H9 (cell line): ENCODE measurements around the gene LRRC23. TPM values are rescaled to one million over a fixed set of nuclear protein-coding genes. Genes with fewer than 3 reads are reported as not detected.
A peak's percentile ranks its signal among the peaks of the same experiment; 100 is the strongest.

Source experiments
- DNase-seq: peaks from one replicate; pipeline ENCODE4 v3.0.0-alpha.2; 2017
- H2AFZ ChIP-seq: one replicate; pipeline ENCODE4 v1.6.1; 2013; ENCODE audit warnings: mild to moderate bottlenecking, low read length, control low read depth, moderate library complexity
- H2AK5ac ChIP-seq: 2 replicates; pipeline ENCODE4 v1.6.1; 2013; ENCODE audit warnings: low read length, control low read depth, mixed read lengths; ENCODE audit not compliant: insufficient read length
- H2BK120ac ChIP-seq: one replicate; pipeline ENCODE4 v1.6.1; 2013; ENCODE audit warnings: low read depth, mild to moderate bottlenecking, low read length, control low read depth, inconsistent platforms; ENCODE audit not compliant: poor library complexity, severe bottlenecking
- H2BK12ac ChIP-seq: 2 replicates; pipeline ENCODE4 v1.6.1; 2013; ENCODE audit warnings: low read length, control low read depth, mixed read lengths, low read depth; ENCODE audit not compliant: insufficient read length
- H2BK15ac ChIP-seq: 2 replicates; pipeline ENCODE4 v1.6.1; 2013; ENCODE audit warnings: low read depth, low read length, control low read depth
- H2BK20ac ChIP-seq: one replicate; pipeline ENCODE4 v1.6.1; 2013; ENCODE audit warnings: low read depth, mild to moderate bottlenecking, low read length, control low read depth, inconsistent platforms; ENCODE audit not compliant: poor library complexity, severe bottlenecking
- H2BK5ac ChIP-seq: 2 replicates; pipeline ENCODE4 v1.6.1; 2013; ENCODE audit warnings: low read length, control low read depth, mixed read lengths; ENCODE audit not compliant: insufficient read length
- H3K14ac ChIP-seq: 2 replicates; pipeline ENCODE4 v1.6.1; 2013; ENCODE audit warnings: low read length, control low read depth; ENCODE audit not compliant: insufficient read depth
- H3K18ac ChIP-seq: 2 replicates; pipeline ENCODE4 v1.6.1; 2013; ENCODE audit warnings: low read depth, mild to moderate bottlenecking, mixed read lengths, low read length, control low read depth; ENCODE audit not compliant: insufficient read length
- H3K23ac ChIP-seq: 2 replicates; pipeline ENCODE4 v1.6.1; 2013; ENCODE audit warnings: low read length, control low read depth, mixed read lengths, low read depth; ENCODE audit not compliant: insufficient read length
- H3K23me2 ChIP-seq: 2 replicates; pipeline ENCODE4 v1.6.1; 2013; ENCODE audit warnings: low read depth, mild to moderate bottlenecking, mixed read lengths, low read length, control low read depth; ENCODE audit not compliant: insufficient read length, poor library complexity, severe bottlenecking
- H3K27ac ChIP-seq: 2 replicates; pipeline ENCODE4 v1.5.1; 2013; ENCODE audit warnings: low read length, control low read depth, mixed read lengths, low read depth; ENCODE audit not compliant: insufficient read length
- H3K27me3 ChIP-seq: 2 replicates; pipeline ENCODE4 v1.6.1; 2013; ENCODE audit warnings: low read length, control low read depth, inconsistent platforms; ENCODE audit not compliant: insufficient read depth
- H3K4ac ChIP-seq: 2 replicates; pipeline ENCODE4 v1.6.1; 2013; ENCODE audit warnings: low read depth, mild to moderate bottlenecking, control low read depth, inconsistent platforms, low read length, moderate library complexity
- H3K4me1 ChIP-seq: 2 replicates; pipeline ENCODE4 v1.6.1; 2013; ENCODE audit warnings: low read length, control low read depth, inconsistent platforms; ENCODE audit not compliant: insufficient read depth
- H3K4me2 ChIP-seq: 2 replicates; pipeline ENCODE4 v1.6.1; 2013; ENCODE audit warnings: low read length, control low read depth, mixed read lengths; ENCODE audit not compliant: insufficient read length, insufficient read depth
- H3K56ac ChIP-seq: 2 replicates; pipeline ENCODE4 v1.6.1; 2013; ENCODE audit warnings: low read depth, mild to moderate bottlenecking, mixed read lengths, low read length, control low read depth; ENCODE audit not compliant: insufficient read length
- H3K79me1 ChIP-seq: 2 replicates; pipeline ENCODE4 v1.6.1; 2013; ENCODE audit warnings: low read depth, mild to moderate bottlenecking, moderate library complexity, low read length, control low read depth, inconsistent platforms; ENCODE audit not compliant: insufficient read depth, poor library complexity, severe bottlenecking
- H3K79me2 ChIP-seq: 2 replicates; pipeline ENCODE4 v1.6.1; 2013; ENCODE audit warnings: low read length, control low read depth, inconsistent platforms; ENCODE audit not compliant: insufficient read depth
- H3K9ac ChIP-seq: 2 replicates; pipeline ENCODE4 v1.6.1; 2013; ENCODE audit warnings: low read length, control low read depth, mixed read lengths; ENCODE audit not compliant: insufficient read length; ENCODE audit errors: extremely low read depth
- H3K9me3 ChIP-seq: one replicate; pipeline ENCODE4 v1.6.1; 2013; ENCODE audit warnings: low read depth, low read length, inconsistent platforms; ENCODE audit not compliant: control insufficient read depth
- H3T11ph ChIP-seq: one replicate; pipeline ENCODE4 v1.6.1; 2013; ENCODE audit warnings: mild to moderate bottlenecking, low read length, control low read depth, inconsistent platforms
- H4K20me1 ChIP-seq: one replicate; pipeline ENCODE4 v1.6.1; 2013; ENCODE audit not compliant: control insufficient read depth, insufficient read length, insufficient read depth
- H4K5ac ChIP-seq: 2 replicates; pipeline ENCODE4 v1.6.1; 2013; ENCODE audit warnings: low read depth, mild to moderate bottlenecking, mixed read lengths, low read length, control low read depth; ENCODE audit not compliant: insufficient read length
- H4K8ac ChIP-seq: replicated peaks from 2 replicates; pipeline ENCODE4 v1.6.1; 2013; ENCODE audit warnings: low read length, control low read depth, mixed read lengths, low read depth; ENCODE audit not compliant: insufficient read length
- H4K91ac ChIP-seq: 2 replicates; pipeline ENCODE4 v1.6.1; 2013; ENCODE audit warnings: low read depth, mild to moderate bottlenecking, moderate library complexity, mixed read lengths, low read length, control low read depth; ENCODE audit not compliant: insufficient read length
- H3K27ac Mint-ChIP-seq, 3 experiments: 2 replicates in 2 of 3; 3 replicates in 1 of 3; pipeline ENCODE4 v1.8.0; 2020 to 2021; ENCODE audit warnings: mixed read lengths in 3 of 3, mild to moderate bottlenecking in 1 of 3, moderate library complexity in 1 of 3
- H3K27me3 Mint-ChIP-seq: 2 replicates; pipeline ENCODE4 v1.8.0; 2021; ENCODE audit warnings: low read depth, mild to moderate bottlenecking, moderate library complexity, mixed read lengths
- H3K36me3 Mint-ChIP-seq, 3 experiments: 2 replicates in 2 of 3; 3 replicates in 1 of 3; pipeline ENCODE4 v1.8.0; 2020 to 2021; ENCODE audit warnings: low read depth in 3 of 3, mixed read lengths in 3 of 3; ENCODE audit not compliant: insufficient read depth in 1 of 3
- H3K4me1 Mint-ChIP-seq, 2 experiments: 2 replicates each; pipeline ENCODE4 v1.8.0; 2020; ENCODE audit warnings: mixed read lengths in 2 of 2
- H3K4me3 Mint-ChIP-seq, 2 experiments: 2 replicates in 1 of 2; 3 replicates in 1 of 2; pipeline ENCODE4 v1.8.0; 2020 to 2021; ENCODE audit warnings: mild to moderate bottlenecking in 2 of 2, mixed read lengths in 2 of 2, moderate library complexity in 1 of 2
- H3K9me3 Mint-ChIP-seq, 2 experiments: 2 replicates in 1 of 2; 3 replicates in 1 of 2; pipeline ENCODE4 v1.8.0; 2020; ENCODE audit warnings: mild to moderate bottlenecking in 2 of 2, mixed read lengths in 2 of 2, moderate library complexity in 1 of 2
- CTCF ChIP-seq: fragments of 200-600 bp; sonication (generic); conservative IDR thresholded peaks from 3 replicates; pipeline ENCODE4 v1.8.0; 2021; ENCODE audit warnings: antibody characterized with exemption, mild to moderate bottlenecking
- WGBS: extraction: QIAGEN DNeasy Blood & Tissue Kit; methylation state at CpG from one replicate; pipeline ENCODE4 v1.1.7; 2013; ENCODE audit warnings: missing lambda C conversion rate, low lambda C conversion rate, mixed read lengths; ENCODE audit not compliant: insufficient read length; ENCODE audit errors: extremely low coverage; 5-methylcytosine and 5-hydroxymethylcytosine counted together
- total RNA-seq: library from RNA; stranded (reverse); gene quantifications from 2 replicates; pipeline ENCODE4 v1.2.1, GENCODE V29; 2021

The LRRC23 gene
- total RNA-seq, 1 experiment from 2014 or later, result 2.1 TPM

- H3K4me1 Mint-ChIP-seq, result peaks cover 24 to 38% of the 10 kb centered on the region in 2 experiments
- no CpG with 5 or more reads among the region's 2 CpGs for WGBS
- no peak overlapping the region for H2BK15ac ChIP-seq
- no peaks in the 10 kb centered on the region for H3K9me3 ChIP-seq
- no peak overlapping the region for H2AK5ac ChIP-seq
- H3K56ac ChIP-seq, result no peak overlapping the region
- peak overlapping the region; percentile 49 for H4K5ac ChIP-seq
- no peak overlapping the region for H3K9ac ChIP-seq
- no peak overlapping the region for H2AFZ ChIP-seq
- H3K23ac ChIP-seq, result no peak overlapping the region
- H3K4me2 ChIP-seq, result no peak overlapping the region
- DNase-seq, result no peak
- H4K8ac ChIP-seq, result no peak overlapping the region
- H3K27me3 Mint-ChIP-seq, result no peaks in the 10 kb centered on the region; the same call in 1 of the 2 replicates
- H3K79me1 ChIP-seq, result no peaks in the 10 kb centered on the region
- H3K18ac ChIP-seq, result peak overlapping the region; percentile 58
- no peak overlapping the region; the same call in 1 of the 2 replicates for H3K4ac ChIP-seq
- no peak overlapping the region for H2BK12ac ChIP-seq
- no peak overlapping the region for H3K27ac ChIP-seq
- H3K27ac Mint-ChIP-seq, result peak overlapping the region; percentile 21 to 90 (median 57); a peak in 6 of 7 replicates
- H3T11ph ChIP-seq, result no peak overlapping the region
- H2BK20ac ChIP-seq, result no peak overlapping the region
- peak overlapping the region; percentile 50 for H4K91ac ChIP-seq
- no peaks in the 10 kb centered on the region for H3K27me3 ChIP-seq
- H2BK120ac ChIP-seq, result no peak overlapping the region
- H3K9me3 Mint-ChIP-seq, result no peaks in the 10 kb centered on the region; a peak in 2 of 5 replicates
- peak overlapping the region; percentile 40 to 61 for H3K4me3 Mint-ChIP-seq
- TF ChIP-seq CTCF, result no peak
- peaks cover 29 to 75% (median 51%) of the 10 kb centered on the region in 3 experiments for H3K36me3 Mint-ChIP-seq
- no peaks in the 10 kb centered on the region for H4K20me1 ChIP-seq
- H2BK5ac ChIP-seq, result no peak overlapping the region
- no peaks in the 10 kb centered on the region for H3K4me1 ChIP-seq
- H3K23me2 ChIP-seq, result peaks cover 9% of the 10 kb centered on the region
- H3K79me2 ChIP-seq, result no peaks in the 10 kb centered on the region
- H3K14ac ChIP-seq, result no peak overlapping the region
Observed at GRCh38 chr12:6939191-6939540, 34.5 kb downstream of the LRRC23 start.
